CD8-positive, alpha-beta memory T cell (primary cell): ENCODE results near the gene PRRC2B. TPM values are rescaled to one million over a fixed set of nuclear protein-coding genes. Genes with fewer than 3 reads are reported as not detected.
A peak's percentile ranks its signal among the peaks of the same experiment; 100 is the strongest.
"Not testable (repeated sequence)": the region's sequence is repeated elsewhere in the genome, so short reads cannot be mapped to it uniquely, and the experiment has no call there.

ENCODE experiments used
- CTCF ChIA-PET: fragments of 350-600 bp; sonication (Branson Sonifier 250); formaldehyde crosslinking; loops from one replicate; lab custom pipeline; 2021; ENCODE audit warnings: antibody characterized with exemption; lab: Charles Lee
- POLR2A ChIA-PET: fragments of 350-600 bp; sonication (Branson Sonifier 250); formaldehyde crosslinking; loops from one replicate; lab custom pipeline; 2021; ENCODE audit warnings: antibody characterized with exemption; lab: Charles Lee
- DNase-seq, 5 donors: peaks; one replicate each; pipeline versions ENCODE4 v3.0.0 to v3.0.0-alpha.2; 2020 to 2022; ENCODE audit warnings: mixed read lengths in 1 of 5
- H3K27ac ChIP-seq: one replicate; pipeline ENCODE4 v1.7.0; 2013; ENCODE audit warnings: low read depth, mild to moderate bottlenecking, low read length, moderate library complexity
- H3K27me3 ChIP-seq: 2 replicates; pipeline ENCODE4 v1.7.0; 2013; ENCODE audit warnings: low read length, mild to moderate bottlenecking; ENCODE audit not compliant: insufficient read depth, poor library complexity, severe bottlenecking
- H3K36me3 ChIP-seq: 2 replicates; pipeline ENCODE4 v1.7.0; 2013; ENCODE audit warnings: mild to moderate bottlenecking, low read length, moderate library complexity; ENCODE audit not compliant: insufficient read depth
- H3K4me1 ChIP-seq: 2 replicates; pipeline ENCODE4 v1.7.0; 2013; ENCODE audit warnings: mild to moderate bottlenecking, low read length, moderate library complexity; ENCODE audit not compliant: insufficient read depth
- H3K4me3 ChIP-seq: 2 replicates; pipeline ENCODE4 v1.7.0; 2013; ENCODE audit warnings: mild to moderate bottlenecking, low read length
- H3K9me3 ChIP-seq: 2 replicates; pipeline ENCODE4 v1.7.0; 2013; ENCODE audit warnings: mild to moderate bottlenecking, low read length
- H3K27ac Mint-ChIP-seq, 8 donors: one replicate each; pipeline ENCODE4 v1.8.0; 2020 to 2021; ENCODE audit warnings: mixed read lengths in 8 of 8, mild to moderate bottlenecking in 6 of 8, inconsistent platforms in 3 of 8, moderate library complexity in 3 of 8
- H3K27me3 Mint-ChIP-seq, 2 donors: one replicate each; pipeline ENCODE4 v1.8.0; 2020 to 2021; ENCODE audit warnings: mixed read lengths in 2 of 2, mild to moderate bottlenecking in 1 of 2, moderate library complexity in 1 of 2
- H3K36me3 Mint-ChIP-seq, 3 donors: one replicate each; pipeline ENCODE4 v1.8.0; 2020 to 2021; ENCODE audit warnings: mixed read lengths in 3 of 3, inconsistent platforms in 1 of 3, mild to moderate bottlenecking in 1 of 3
- H3K4me1 Mint-ChIP-seq, 3 donors: one replicate each; pipeline ENCODE4 v1.8.0; 2020 to 2021; ENCODE audit warnings: mixed read lengths in 3 of 3, inconsistent platforms in 1 of 3, mild to moderate bottlenecking in 1 of 3
- H3K4me3 Mint-ChIP-seq, 7 donors: one replicate each; pipeline ENCODE4 v1.8.0; 2020 to 2021; ENCODE audit warnings: mixed read lengths in 7 of 7, mild to moderate bottlenecking in 6 of 7, moderate library complexity in 4 of 7, inconsistent platforms in 2 of 7
- H3K9me3 Mint-ChIP-seq, 5 donors: one replicate each; pipeline ENCODE4 v1.8.0; 2020 to 2022; ENCODE audit warnings: mixed read lengths in 5 of 5, mild to moderate bottlenecking in 3 of 5, moderate library complexity in 2 of 5, inconsistent platforms in 1 of 5
- polyA plus RNA-seq: library from polyadenylated mRNA; unstranded; fragments of 300-500 nt; fragmentation: Illumina TruSeq; gene quantifications from one replicate; pipeline ENCODE4 v1.2.3, GENCODE V29; 2021
- total RNA-seq, 2 experiments: library from RNA; stranded (reverse); gene quantifications; one replicate each; pipeline ENCODE4 v1.2.3, GENCODE V29; 2021

The PRRC2B gene
- total RNA-seq: 100 to 1,000 TPM; 146 TPM
- polyA plus RNA-seq: 42.1 TPM

DNA sequence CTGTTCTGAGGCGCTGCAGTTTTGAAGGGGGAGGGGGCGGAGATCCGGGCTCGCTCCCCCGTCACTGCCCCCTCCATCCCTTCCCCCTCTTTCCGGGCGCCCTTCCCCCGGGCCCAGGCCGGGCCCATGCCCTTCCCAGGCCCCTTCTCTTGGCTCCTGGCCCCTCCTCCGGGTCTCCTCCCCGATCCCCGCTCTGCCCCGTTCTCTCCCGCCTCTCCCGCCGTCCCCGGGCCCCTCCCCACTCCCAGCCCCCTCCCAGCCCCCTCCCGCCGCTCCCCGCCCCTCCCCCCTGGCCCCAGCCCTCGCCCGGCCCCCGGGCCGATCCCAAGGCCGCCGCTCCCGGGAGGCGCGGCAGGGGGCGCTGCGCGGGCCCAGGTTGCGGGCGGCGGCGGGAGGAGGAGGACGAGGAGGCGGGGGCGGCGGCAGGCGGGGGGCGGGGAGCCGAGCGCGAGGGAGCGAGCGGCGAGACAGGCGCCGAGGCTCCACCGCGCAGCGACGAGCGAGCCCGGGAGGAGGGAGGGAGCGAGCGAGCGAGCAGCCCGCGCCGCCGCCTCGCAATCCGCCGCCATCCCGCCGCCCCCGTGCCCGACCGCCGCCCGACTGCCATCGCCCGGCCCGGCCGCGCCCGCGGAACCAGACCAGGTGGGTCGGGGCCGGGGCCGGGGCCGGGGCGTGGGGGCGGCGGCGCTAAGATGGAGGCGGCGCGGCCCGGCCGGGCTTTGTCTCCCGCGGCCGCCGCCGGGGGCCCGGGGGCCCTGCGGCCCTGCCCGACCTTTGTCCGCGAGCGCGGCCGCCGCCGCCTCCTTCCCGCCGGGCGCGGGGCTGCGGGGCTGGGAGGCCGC lies at the start of gene PRRC2B:
Gene PRRC2B, plus strand, starts transcription at position 465 of the 842 bp plus-strand sequence. CDS start 36,059 bp downstream, outside the sequence.
- POLR2A ChIA-PET: no interaction called here
- Mint-ChIP-seq H3K4me1 (peaks cover 47 to 48% (median 48%) of the 10 kb centered on the region in 3 donors), H3K9me3 (no peaks in the 10 kb centered on the region), H3K36me3 (peaks cover 0 to 15% (median 0%) of the 10 kb centered on the region in 3 donors), H3K4me3 (peak within 1 kb of the TSS; percentile 82 to 97 (median 93)), H3K27me3 (peaks cover 0 to 7% of the 10 kb centered on the region in 2 donors), H3K27ac (peak within 1 kb of the TSS; percentile 90 to 99 (median 96))
- H3K27me3 ChIP-seq: no peaks in the 10 kb centered on the region
- peak within 1 kb of the TSS; percentile 75 for H3K4me3 ChIP-seq
- H3K4me1 ChIP-seq: peaks cover 44% of the 10 kb centered on the region
- CTCF ChIA-PET: no interaction called here
- H3K27ac ChIP-seq: peak within 1 kb of the TSS; percentile 82
- H3K36me3 ChIP-seq: no peaks in the 10 kb centered on the region
- H3K9me3 ChIP-seq: no peaks in the 10 kb centered on the region
- DNase-seq: peak; percentile 76 to 89 (median 80)

DNA sequence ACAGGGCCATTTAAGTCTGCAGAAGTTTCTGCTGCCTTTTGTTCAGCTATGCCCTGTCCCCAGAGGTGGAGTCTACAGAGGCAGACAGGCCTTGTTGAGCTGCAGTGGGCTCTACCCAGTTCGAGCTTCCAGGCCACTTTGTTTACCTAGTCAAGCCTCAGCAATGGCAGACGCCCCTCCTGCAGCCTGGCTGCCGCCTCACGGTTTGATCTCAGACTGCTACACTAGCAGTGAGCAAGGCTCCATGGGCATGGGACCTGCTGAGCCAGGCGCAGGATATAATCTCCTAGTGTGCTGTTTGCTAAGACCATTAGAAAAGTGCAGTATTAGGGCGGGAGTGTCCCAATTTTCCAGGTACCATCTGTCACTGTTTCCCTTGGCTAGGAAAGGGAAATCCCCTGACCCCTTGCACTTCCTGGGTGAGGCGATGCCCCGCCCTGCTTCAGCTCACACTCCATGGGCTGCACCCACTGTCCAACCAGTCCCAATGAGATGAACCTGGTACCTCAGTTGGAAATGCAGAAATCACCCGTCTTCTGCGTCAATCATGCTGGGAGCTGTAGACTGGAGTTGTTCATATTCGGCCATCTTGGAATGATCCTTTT lies 48.9 kb upstream of the PRRC2B start:
- H3K27ac ChIP-seq, H3K9me3 Mint-ChIP-seq, H3K36me3 ChIP-seq, H3K9me3 ChIP-seq, H3K27ac Mint-ChIP-seq, DNase-seq, H3K4me3 Mint-ChIP-seq, H3K27me3 ChIP-seq, H3K4me1 ChIP-seq, H3K27me3 Mint-ChIP-seq, POLR2A ChIA-PET, H3K4me1 Mint-ChIP-seq, H3K4me3 ChIP-seq, CTCF ChIA-PET, H3K36me3 Mint-ChIP-seq: not testable (repeated sequence)

DNA sequence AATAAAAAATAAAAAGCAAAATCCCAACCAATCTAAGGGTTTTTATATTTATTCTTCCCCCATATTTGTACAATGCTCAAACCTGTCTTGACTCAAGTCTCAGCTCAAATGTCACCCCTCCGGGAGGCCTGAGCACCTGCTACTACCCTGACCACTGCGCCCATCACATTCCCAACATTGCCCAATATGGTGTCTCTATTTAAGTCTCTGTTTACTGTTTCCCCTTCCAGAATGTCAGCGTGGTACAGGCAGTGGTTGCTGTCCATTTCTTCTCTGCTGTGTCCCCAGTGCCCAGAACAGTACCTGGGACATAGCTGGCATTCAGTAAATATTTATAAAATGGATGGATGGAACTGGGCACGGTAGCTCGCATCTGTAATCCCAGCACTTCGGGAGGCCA lies 47.3 kb upstream of the PRRC2B start:
- H3K4me1 Mint-ChIP-seq: peaks cover 5 to 7% (median 7%) of the 10 kb centered on the region in 3 donors
- no peaks in the 10 kb centered on the region for H3K27me3 ChIP-seq
- peak overlapping the region in 2 of 8 donors; percentile 52 to 68 for H3K27ac Mint-ChIP-seq
- peaks cover 3 to 5% of the 10 kb centered on the region in 2 donors for H3K27me3 Mint-ChIP-seq
- H3K4me1 ChIP-seq: peaks cover 7% of the 10 kb centered on the region
- no peaks in the 10 kb centered on the region for H3K9me3 Mint-ChIP-seq
- H3K4me3 ChIP-seq: no peak overlapping the region
- H3K36me3 ChIP-seq: no peaks in the 10 kb centered on the region
- H3K9me3 ChIP-seq: no peaks in the 10 kb centered on the region
- ChIA-PET POLR2A (no interaction called here), CTCF (interaction anchor here (1.3 kb wide), 1 partner anchor 10 kb away, joined by 5 read pairs; no protein-coding TSS in a partner anchor)
- no peaks in the 10 kb centered on the region for H3K36me3 Mint-ChIP-seq
- H3K4me3 Mint-ChIP-seq: no peak overlapping the region
- DNase-seq: no peak
- no peak overlapping the region for H3K27ac ChIP-seq

DNA sequence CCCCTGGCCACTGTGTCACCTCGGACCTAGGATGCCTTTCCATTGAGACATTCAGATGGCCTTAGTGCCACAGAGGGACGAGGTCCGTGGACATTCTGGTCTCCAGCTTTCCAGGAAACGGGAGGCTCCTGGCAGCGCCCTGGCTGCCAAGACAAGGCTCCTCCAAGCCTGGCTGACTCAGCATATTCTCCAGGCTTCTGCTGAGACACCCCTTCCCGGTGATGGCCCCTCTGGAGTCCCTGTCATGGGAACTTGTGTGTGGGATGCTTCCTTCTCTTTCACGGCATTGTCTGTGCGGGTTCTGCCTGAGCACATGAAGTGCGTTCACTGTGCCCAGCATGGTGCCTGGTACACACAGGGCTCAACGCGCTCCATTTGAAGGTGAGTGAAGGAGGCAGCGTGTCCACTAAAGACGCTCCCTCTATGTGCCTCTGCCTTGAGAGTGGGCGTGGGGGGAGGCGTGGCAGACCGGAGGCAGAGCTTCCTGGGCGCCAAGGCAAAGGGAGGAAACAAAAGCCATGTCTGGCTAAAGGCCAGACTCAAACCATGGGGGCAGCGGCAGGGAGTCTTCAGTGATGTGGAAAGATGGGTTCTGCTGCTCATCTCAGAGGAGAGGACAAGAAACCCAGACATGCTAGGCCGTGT lies 46.4 kb upstream of the PRRC2B start:
- H3K4me3 Mint-ChIP-seq: no peak overlapping the region
- Histone ChIP-seq H3K27me3 (no peaks in the 10 kb centered on the region), H3K9me3 (no peaks in the 10 kb centered on the region), H3K27ac (no peak overlapping the region), H3K4me3 (no peak overlapping the region), H3K36me3 (no peaks in the 10 kb centered on the region), H3K4me1 (peaks cover 7% of the 10 kb centered on the region)
- H3K27ac Mint-ChIP-seq: peak overlapping the region in 1 of 8 donors; percentile 12
- H3K9me3 Mint-ChIP-seq: no peaks in the 10 kb centered on the region
- ChIA-PET CTCF (interaction anchor here (3.8 kb wide), 1 partner anchor 11 kb away, joined by 12 read pairs; no protein-coding TSS in a partner anchor), POLR2A (no interaction called here)
- H3K4me1 Mint-ChIP-seq: peaks cover 5 to 7% (median 7%) of the 10 kb centered on the region in 3 donors
- no peak for DNase-seq
- no peaks in the 10 kb centered on the region for H3K36me3 Mint-ChIP-seq
- peaks cover 3 to 6% of the 10 kb centered on the region in 2 donors for H3K27me3 Mint-ChIP-seq

DNA sequence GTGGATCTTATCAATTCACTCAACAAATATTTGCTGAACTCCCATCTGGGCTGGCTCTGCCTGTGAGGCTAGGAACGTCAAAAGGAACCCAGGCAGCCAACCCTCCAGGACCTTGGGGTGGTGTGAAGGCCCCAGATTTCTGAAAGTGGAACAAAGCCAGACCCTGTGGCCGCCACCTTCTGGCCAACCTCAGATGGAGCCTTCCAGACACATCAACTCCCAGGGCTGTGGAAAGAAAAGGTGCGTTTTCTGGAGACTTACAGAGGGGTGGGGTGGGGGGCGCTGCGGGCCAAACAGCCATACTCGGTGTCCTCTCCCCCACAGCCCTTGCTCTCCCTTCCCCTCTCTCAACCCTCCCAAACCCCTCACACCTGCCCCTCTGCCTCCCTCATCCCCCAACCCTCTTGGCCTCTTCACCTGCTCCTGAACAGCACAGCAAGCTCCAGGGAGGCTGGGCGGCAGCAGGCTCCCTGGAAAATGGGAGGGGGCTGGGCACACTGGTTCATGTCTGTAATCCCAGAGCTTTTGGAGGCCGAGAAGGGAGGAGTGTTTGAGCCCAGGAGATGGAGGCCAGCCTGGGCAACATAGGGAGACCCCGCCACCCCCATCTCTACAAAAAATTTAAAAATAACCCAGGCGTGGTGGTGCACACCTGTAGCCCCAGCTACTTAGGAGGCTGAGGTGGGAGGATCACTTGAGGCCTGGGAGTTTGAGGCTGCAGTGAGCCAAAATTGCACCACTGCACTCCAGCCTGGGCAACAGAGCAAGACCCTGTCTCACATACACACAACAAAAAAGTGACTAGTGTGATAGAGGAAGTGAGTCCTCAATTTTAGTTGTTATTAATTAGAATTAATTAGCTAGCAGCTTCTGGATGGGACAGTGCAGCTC lies 45.0 kb upstream of the PRRC2B start:
- Mint-ChIP-seq H3K4me3 (no peak overlapping the region), H3K27me3 (peaks cover 3 to 6% of the 10 kb centered on the region in 2 donors), H3K27ac (peak overlapping the region in 1 of 8 donors; percentile 57), H3K36me3 (no peaks in the 10 kb centered on the region), H3K9me3 (no peaks in the 10 kb centered on the region), H3K4me1 (peaks cover 5 to 7% (median 7%) of the 10 kb centered on the region in 3 donors)
- no peaks in the 10 kb centered on the region for H3K27me3 ChIP-seq
- peaks cover 7% of the 10 kb centered on the region for H3K4me1 ChIP-seq
- CTCF ChIA-PET: interaction anchor here (0.6 to 3.8 kb wide), 33 partner anchors 10 to 405 kb away, joined by 3 to 29 read pairs (median 5); no protein-coding TSS in a partner anchor
- H3K9me3 ChIP-seq: no peaks in the 10 kb centered on the region
- no peak overlapping the region for H3K27ac ChIP-seq
- POLR2A ChIA-PET: interaction anchor here (1.2 kb wide), 1 partner anchor 24 kb away, joined by 6 read pairs; no protein-coding TSS in a partner anchor
- no peak for DNase-seq
- no peaks in the 10 kb centered on the region for H3K36me3 ChIP-seq
- H3K4me3 ChIP-seq: no peak overlapping the region

DNA sequence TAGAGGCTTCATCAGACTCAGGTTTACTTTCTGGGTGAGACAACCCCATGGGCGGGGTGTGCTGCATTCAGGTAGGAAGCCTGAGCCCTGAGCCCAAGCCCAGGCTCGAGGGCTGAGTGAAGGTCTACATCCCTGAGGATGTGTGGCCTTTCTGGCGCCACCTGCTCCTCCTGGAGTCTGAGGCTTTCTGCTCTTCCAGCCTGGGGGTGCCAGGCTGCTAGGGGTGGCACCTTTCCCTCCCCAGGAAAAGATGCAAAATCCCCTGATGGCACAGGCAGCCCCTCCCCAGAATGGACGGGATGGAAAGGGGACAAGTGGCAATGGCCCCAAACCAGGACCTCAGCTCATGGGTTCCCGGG lies 44.4 kb upstream of the PRRC2B start:
- POLR2A ChIA-PET: interaction anchor here (0.5 to 1.2 kb wide), 3 partner anchors 24 to 290 kb away, joined by 3 to 6 read pairs (median 4); no protein-coding TSS in a partner anchor
- no peak overlapping the region for H3K27ac Mint-ChIP-seq
- no peaks in the 10 kb centered on the region for H3K36me3 Mint-ChIP-seq
- H3K27me3 Mint-ChIP-seq: peaks cover 3 to 6% of the 10 kb centered on the region in 2 donors
- DNase-seq: no peak
- H3K4me1 Mint-ChIP-seq: peaks cover 5 to 7% (median 7%) of the 10 kb centered on the region in 3 donors
- H3K4me3 Mint-ChIP-seq: peak overlapping the region in 1 of 7 donors; percentile 32
- H3K9me3 ChIP-seq: no peaks in the 10 kb centered on the region
- H3K27me3 ChIP-seq: no peaks in the 10 kb centered on the region
- CTCF ChIA-PET: interaction anchor here (0.6 to 3.8 kb wide), 37 partner anchors 8 to 404 kb away, joined by 3 to 29 read pairs (median 5); no protein-coding TSS in a partner anchor
- no peaks in the 10 kb centered on the region for H3K9me3 Mint-ChIP-seq
- H3K4me3 ChIP-seq: no peak overlapping the region
- H3K36me3 ChIP-seq: no peaks in the 10 kb centered on the region
- peaks cover 7% of the 10 kb centered on the region for H3K4me1 ChIP-seq
- no peak overlapping the region for H3K27ac ChIP-seq
